ENCODE measurements around the gene AHCYL2. TPM values are rescaled to one million over a fixed set of nuclear protein-coding genes. Genes with fewer than 3 reads are reported as not detected.

AHCYL2 gene
- total RNA-seq, 1 experiment from 2014 or later: 17.0 TPM

DNA sequence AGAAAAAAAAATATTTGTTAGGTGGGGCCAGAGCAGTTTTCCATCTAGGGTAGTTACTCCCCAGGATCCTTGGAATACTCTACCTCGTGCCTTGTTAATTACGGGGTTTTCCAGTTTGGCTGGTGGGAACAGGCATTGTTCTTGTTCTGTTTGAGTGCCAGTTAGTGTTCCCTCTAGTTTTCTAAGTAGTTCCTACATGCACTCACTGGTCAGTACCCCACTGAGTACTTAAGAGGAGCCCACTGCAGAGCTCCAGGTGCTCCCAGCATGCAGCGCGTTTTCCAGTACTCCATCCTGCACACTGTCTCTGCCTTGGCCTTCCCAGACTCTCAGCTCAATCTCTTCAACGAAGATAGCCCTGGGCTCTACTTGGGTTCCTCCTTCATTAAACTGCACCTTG is 58.0 kb downstream of the AHCYL2 start:
- no peak overlapping the region for H2AFZ ChIP-seq (ENCODE audit: low read depth, low read length, poor library complexity, severe bottlenecking)
- no peaks in the 10 kb centered on the region for H3K36me3 ChIP-seq (ENCODE audit: control insufficient read depth in 1 of 2, insufficient read depth in 2 of 2, low read length in 2 of 2)
- no TSS peak for BruUV-seq (replicated peaks)
- no peaks in the 10 kb centered on the region for H3K79me2 ChIP-seq (ENCODE audit: insufficient read depth, low read length)
- intact Hi-C loops (cut with micrococcal nuclease): no loop called here
- ChIA-PET RAD21 (ENCODE audit: low non-redundant PET in 1 of 2, low total read pairs in 2 of 2, uncharacterized antibody in 2 of 2, unreplicated experiment in 2 of 2) (no interaction called here), CTCF (no interaction called here), POLR2A (no interaction called here)
- no peak overlapping the region for H3K9ac ChIP-seq (ENCODE audit: low read length)
- no peak for DNase-seq (ENCODE audit: low read depth, low spot score)
- no peak overlapping the region for H3K4me3 ChIP-seq (replicated peaks in 1 of 2; ENCODE audit: low read depth in 1 of 2, low read length in 2 of 2)
- no peaks in the 10 kb centered on the region; the same call in 1 of the 2 replicates for H3K9me2 ChIP-seq (ENCODE audit: insufficient read depth)
- peaks cover 0 to 7% of the 10 kb centered on the region in 2 experiments; a peak in 1 of 4 replicates for H3K4me1 ChIP-seq (ENCODE audit: control insufficient read depth in 1 of 2, insufficient read depth in 2 of 2, low read length in 2 of 2)
- TF ChIP-seq, protein P1, sequence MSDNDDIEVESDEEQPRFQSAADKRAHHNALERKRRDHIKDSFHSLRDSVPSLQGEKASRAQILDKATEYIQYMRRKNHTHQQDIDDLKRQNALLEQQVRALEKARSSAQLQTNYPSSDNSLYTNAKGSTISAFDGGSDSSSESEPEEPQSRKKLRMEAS (IDR thresholded peaks at IDR 0.05): no peak
- TF ChIP-seq, protein P2, sequence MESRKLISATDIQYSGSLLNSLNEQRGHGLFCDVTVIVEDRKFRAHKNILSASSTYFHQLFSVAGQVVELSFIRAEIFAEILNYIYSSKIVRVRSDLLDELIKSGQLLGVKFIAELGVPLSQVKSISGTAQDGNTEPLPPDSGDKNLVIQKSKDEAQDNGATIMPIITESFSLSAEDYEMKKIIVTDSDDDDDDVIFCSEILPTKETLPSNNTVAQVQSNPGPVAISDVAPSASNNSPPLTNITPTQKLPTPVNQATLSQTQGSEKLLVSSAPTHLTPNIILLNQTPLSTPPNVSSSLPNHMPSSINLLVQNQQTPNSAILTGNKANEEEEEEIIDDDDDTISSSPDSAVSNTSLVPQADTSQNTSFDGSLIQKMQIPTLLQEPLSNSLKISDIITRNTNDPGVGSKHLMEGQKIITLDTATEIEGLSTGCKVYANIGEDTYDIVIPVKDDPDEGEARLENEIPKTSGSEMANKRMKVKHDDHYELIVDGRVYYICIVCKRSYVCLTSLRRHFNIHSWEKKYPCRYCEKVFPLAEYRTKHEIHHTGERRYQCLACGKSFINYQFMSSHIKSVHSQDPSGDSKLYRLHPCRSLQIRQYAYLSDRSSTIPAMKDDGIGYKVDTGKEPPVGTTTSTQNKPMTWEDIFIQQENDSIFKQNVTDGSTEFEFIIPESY (IDR thresholded peaks at IDR 0.05; ENCODE audit: extremely low read depth, insufficient replicate concordance, low read length): no peak
- TF ChIP-seq TCF7L2 (IDR thresholded peaks at IDR 0.05; ENCODE audit: borderline replicate concordance, extremely low read depth, insufficient read depth, insufficient read length): no peak
- TF ChIP-seq SIN3A (IDR thresholded peaks at IDR 0.05; ENCODE audit: low read depth): no peak
- no peak for TF ChIP-seq ZFX (IDR thresholded peaks at IDR 0.05)
- TF ChIP-seq RAD21 (IDR thresholded peaks at IDR 0.05; ENCODE audit: low read depth): no peak
- no peak for TF ChIP-seq CBX3 (IDR thresholded peaks at IDR 0.05; ENCODE audit: low read depth)
- TF ChIP-seq SRF (IDR thresholded peaks at IDR 0.05; ENCODE audit: low read depth): no peak
- no peak for TF ChIP-seq YY1 (IDR thresholded peaks at IDR 0.05; ENCODE audit: extremely low read depth, insufficient replicate concordance, low read depth, low read length)
- TF ChIP-seq, protein P3, sequence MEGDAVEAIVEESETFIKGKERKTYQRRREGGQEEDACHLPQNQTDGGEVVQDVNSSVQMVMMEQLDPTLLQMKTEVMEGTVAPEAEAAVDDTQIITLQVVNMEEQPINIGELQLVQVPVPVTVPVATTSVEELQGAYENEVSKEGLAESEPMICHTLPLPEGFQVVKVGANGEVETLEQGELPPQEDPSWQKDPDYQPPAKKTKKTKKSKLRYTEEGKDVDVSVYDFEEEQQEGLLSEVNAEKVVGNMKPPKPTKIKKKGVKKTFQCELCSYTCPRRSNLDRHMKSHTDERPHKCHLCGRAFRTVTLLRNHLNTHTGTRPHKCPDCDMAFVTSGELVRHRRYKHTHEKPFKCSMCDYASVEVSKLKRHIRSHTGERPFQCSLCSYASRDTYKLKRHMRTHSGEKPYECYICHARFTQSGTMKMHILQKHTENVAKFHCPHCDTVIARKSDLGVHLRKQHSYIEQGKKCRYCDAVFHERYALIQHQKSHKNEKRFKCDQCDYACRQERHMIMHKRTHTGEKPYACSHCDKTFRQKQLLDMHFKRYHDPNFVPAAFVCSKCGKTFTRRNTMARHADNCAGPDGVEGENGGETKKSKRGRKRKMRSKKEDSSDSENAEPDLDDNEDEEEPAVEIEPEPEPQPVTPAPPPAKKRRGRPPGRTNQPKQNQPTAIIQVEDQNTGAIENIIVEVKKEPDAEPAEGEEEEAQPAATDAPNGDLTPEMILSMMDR (IDR thresholded peaks at IDR 0.05 in 2 of 3, conservative IDR thresholded peaks at IDR 0.05 in 1 of 3; ENCODE audit: borderline replicate concordance in 1 of 3, insufficient read depth in 1 of 3, low read depth in 2 of 3, low read length in 2 of 3): no peak
- TF ChIP-seq, protein P4, sequence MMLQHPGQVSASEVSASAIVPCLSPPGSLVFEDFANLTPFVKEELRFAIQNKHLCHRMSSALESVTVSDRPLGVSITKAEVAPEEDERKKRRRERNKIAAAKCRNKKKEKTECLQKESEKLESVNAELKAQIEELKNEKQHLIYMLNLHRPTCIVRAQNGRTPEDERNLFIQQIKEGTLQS (IDR thresholded peaks at IDR 0.05): no peak
- no peak for TF ChIP-seq ZNF274 (IDR thresholded peaks at IDR 0.05; ENCODE audit: low read depth, low read length)
- TF ChIP-seq EZH2 (IDR thresholded peaks at IDR 0.05): no peak
- no peak for TF ChIP-seq SP1 (IDR thresholded peaks at IDR 0.05; ENCODE audit: low read depth)
- no peak for TF ChIP-seq POLR2AphosphoS5 (IDR thresholded peaks at IDR 0.05; ENCODE audit: low read depth, low read length)
- TF ChIP-seq POLR2A (IDR thresholded peaks at IDR 0.05; ENCODE audit: borderline replicate concordance, extremely low read depth, insufficient read depth, insufficient read length): no peak
- no peak for TF ChIP-seq CEBPB (IDR thresholded peaks at IDR 0.05; ENCODE audit: low read depth)
- TF ChIP-seq FOSL1 (IDR thresholded peaks at IDR 0.05; ENCODE audit: low read depth): no peak
- no peak for TF ChIP-seq JUND (IDR thresholded peaks at IDR 0.05)
- H3K27ac ChIP-seq (ENCODE audit: low read depth, low read length): no peak overlapping the region
- no peaks in the 10 kb centered on the region for H3K27me3 ChIP-seq (ENCODE audit: insufficient read depth, low read length)
- no peaks in the 10 kb centered on the region for H4K20me1 ChIP-seq (ENCODE audit: insufficient read depth)
- no peak for ATAC-seq
- no peak overlapping the region for H3K4me2 ChIP-seq (ENCODE audit: low read length)
- no peaks in the 10 kb centered on the region for H3K9me3 ChIP-seq (ENCODE audit: control insufficient read depth in 1 of 2, insufficient read depth in 1 of 2, low read depth in 1 of 2, low read length in 2 of 2)

Measured in HCT116 (cell line).